Stimulated activated CD4-positive, alpha-beta T cell treated with anti-CD3 and anti-CD28 coated beads, Interleukin-1b, Interleukin-23, amount 100 ng/mL, for 1 hour (primary cell): ENCODE data around the gene COL5A1.

Experiments
- DNase-seq, 2 donors: peaks; one replicate each; pipeline ENCODE4 v3.0.0-alpha.2; 2020; ENCODE audit warnings: low read depth in 2 of 2

COL5A1 gene

GRCh38 chr9:134606951-134607731 lies 34.5 kb upstream of the COL5A1 start:
- no peak for DNase-seq

- no peak for DNase-seq
Observed at GRCh38 chr9:134607971-134608370, 33.6 kb upstream of the COL5A1 start.

GRCh38 chr9:134611046-134611445 lies 30.6 kb upstream of the COL5A1 start:
- no peak for DNase-seq

GRCh38 chr9:134612309-134612708 lies 29.3 kb upstream of the COL5A1 start:
- no peak for DNase-seq

- no peak for DNase-seq
Observed at GRCh38 chr9:134612715-134613114, 28.9 kb upstream of the COL5A1 start.

GRCh38 chr9:134614256-134614655 lies 27.3 kb upstream of the COL5A1 start:
- DNase-seq, result no peak

GRCh38 chr9:134616341-134616740 lies 25.3 kb upstream of the COL5A1 start:
- DNase-seq, result no peak

GRCh38 chr9:134617246-134617645 lies 24.4 kb upstream of the COL5A1 start:
- no peak for DNase-seq

GRCh38 chr9:134617836-134618162 lies 23.8 kb upstream of the COL5A1 start:
- DNase-seq, result no peak

- no peak for DNase-seq
Observed at GRCh38 chr9:134618163-134618832, 23.3 kb upstream of the COL5A1 start.

- DNase-seq, result no peak
Observed at GRCh38 chr9:134618833-134619447, 22.7 kb upstream of the COL5A1 start.

- no peak for DNase-seq
Observed at GRCh38 chr9:134619448-134619982, 22.1 kb upstream of the COL5A1 start.

GRCh38 chr9:134619983-134620661 lies 21.5 kb upstream of the COL5A1 start:
- DNase-seq, result no peak

GRCh38 chr9:134620751-134621557 lies 20.6 kb upstream of the COL5A1 start:
- DNase-seq, result no peak

GRCh38 chr9:134621558-134622110 lies 20.0 kb upstream of the COL5A1 start:
- DNase-seq, result no peak

- DNase-seq, result no peak
Observed at GRCh38 chr9:134622896-134623257, 18.7 kb upstream of the COL5A1 start.

- no peak for DNase-seq
Observed at GRCh38 chr9:134623258-134624066, 18.1 kb upstream of the COL5A1 start.

GRCh38 chr9:134624137-134624591 lies 17.4 kb upstream of the COL5A1 start:
- no peak for DNase-seq

- DNase-seq, result no peak
Observed at GRCh38 chr9:134624621-134625181, 16.9 kb upstream of the COL5A1 start.
